ENCODE measurements around the gene NECTIN2. TPM values are rescaled to one million over a fixed set of nuclear protein-coding genes. Genes with fewer than 3 reads are reported as not detected.
"Not testable (repeated sequence)": the region's sequence is repeated elsewhere in the genome, so short reads cannot be mapped to it uniquely, and the experiment has no call there.

The NECTIN2 gene
- total and polyA plus RNA-seq, 2 donors, result 11.2 to 19.5 TPM

- no peak overlapping the region for H3K27ac ChIP-seq (ENCODE audit: low read depth in 1 of 2, low read length in 1 of 2)
- WGBS, result 95% methylated on average over 16 of the region's 16 CpGs
- no peak overlapping the region for H3K4me3 ChIP-seq (ENCODE audit: low read length in 2 of 2)
- no peaks in the 10 kb centered on the region for H3K36me3 ChIP-seq (ENCODE audit: control insufficient read depth in 2 of 2, insufficient read depth in 2 of 2, low read length in 1 of 2)
- H3K27me3 ChIP-seq (ENCODE audit: control insufficient read depth in 2 of 2, insufficient read depth in 1 of 2, low read length in 1 of 2), result no peaks in the 10 kb centered on the region
- H3K4me1 ChIP-seq (ENCODE audit: control insufficient read depth in 2 of 2, insufficient read depth in 2 of 2, low read length in 2 of 2), result peaks cover 7 to 28% of the 10 kb centered on the region in 2 donors
- DNase-seq (ENCODE audit: low read depth in 6 of 9, low spot score in 9 of 9), result no peak
- no peaks in the 10 kb centered on the region for H3K9me3 ChIP-seq (ENCODE audit: control insufficient read depth in 2 of 2, insufficient read depth in 1 of 2, low read length in 1 of 2)
Observed at GRCh38 chr19:44874317-44874716, 28.2 kb downstream of the NECTIN2 start.

- H3K27ac ChIP-seq (ENCODE audit: low read depth in 1 of 2, low read length in 1 of 2), result no peak overlapping the region
- no peaks in the 10 kb centered on the region for H3K36me3 ChIP-seq (ENCODE audit: control insufficient read depth in 2 of 2, insufficient read depth in 2 of 2, low read length in 1 of 2)
- WGBS, result 89% methylated on average over 22 of the region's 22 CpGs
- H3K4me3 ChIP-seq (ENCODE audit: low read length in 2 of 2), result no peak overlapping the region
- no peaks in the 10 kb centered on the region for H3K9me3 ChIP-seq (ENCODE audit: control insufficient read depth in 2 of 2, insufficient read depth in 1 of 2, low read length in 1 of 2)
- peaks cover 7 to 28% of the 10 kb centered on the region in 2 donors for H3K4me1 ChIP-seq (ENCODE audit: control insufficient read depth in 2 of 2, insufficient read depth in 2 of 2, low read length in 2 of 2)
- DNase-seq (ENCODE audit: low read depth in 6 of 9, low spot score in 9 of 9), result no peak
- H3K27me3 ChIP-seq (ENCODE audit: control insufficient read depth in 2 of 2, insufficient read depth in 1 of 2, low read length in 1 of 2), result no peaks in the 10 kb centered on the region
Observed at GRCh38 chr19:44875666-44876451, 29.8 kb downstream of the NECTIN2 start.

GRCh38 chr19:44876930-44877535 lies 30.9 kb downstream of the NECTIN2 start:
- Histone ChIP-seq H3K36me3 (ENCODE audit: control insufficient read depth in 2 of 2, insufficient read depth in 2 of 2, low read length in 1 of 2) (no peaks in the 10 kb centered on the region), H3K4me1 (ENCODE audit: control insufficient read depth in 2 of 2, insufficient read depth in 2 of 2, low read length in 2 of 2) (peaks cover 7 to 28% of the 10 kb centered on the region in 2 donors), H3K9me3 (ENCODE audit: control insufficient read depth in 2 of 2, insufficient read depth in 1 of 2, low read length in 1 of 2) (no peaks in the 10 kb centered on the region), H3K27me3 (ENCODE audit: control insufficient read depth in 2 of 2, insufficient read depth in 1 of 2, low read length in 1 of 2) (no peaks in the 10 kb centered on the region), H3K27ac (ENCODE audit: low read depth in 1 of 2, low read length in 1 of 2) (peak overlapping the region in 1 of 2 donors; percentile 65), H3K4me3 (ENCODE audit: low read length in 2 of 2) (no peak overlapping the region)
- peak in 7 of 9 donors; percentile 28 to 74 (median 42) for DNase-seq (ENCODE audit: low read depth in 6 of 9, low spot score in 9 of 9)
- WGBS, result 18% methylated on average over 5 of the region's 5 CpGs

- H3K9me3 ChIP-seq (ENCODE audit: control insufficient read depth in 2 of 2, insufficient read depth in 1 of 2, low read length in 1 of 2), result no peaks in the 10 kb centered on the region
- no peak for DNase-seq (ENCODE audit: low read depth in 6 of 9, low spot score in 9 of 9)
- H3K27ac ChIP-seq (ENCODE audit: low read depth in 1 of 2, low read length in 1 of 2), result no peak overlapping the region
- WGBS, result 96% methylated on average over 26 of the region's 26 CpGs
- no peaks in the 10 kb centered on the region for H3K27me3 ChIP-seq (ENCODE audit: control insufficient read depth in 2 of 2, insufficient read depth in 1 of 2, low read length in 1 of 2)
- peaks cover 7 to 28% of the 10 kb centered on the region in 2 donors for H3K4me1 ChIP-seq (ENCODE audit: control insufficient read depth in 2 of 2, insufficient read depth in 2 of 2, low read length in 2 of 2)
- no peaks in the 10 kb centered on the region for H3K36me3 ChIP-seq (ENCODE audit: control insufficient read depth in 2 of 2, insufficient read depth in 2 of 2, low read length in 1 of 2)
- no peak overlapping the region for H3K4me3 ChIP-seq (ENCODE audit: low read length in 2 of 2)
Observed at GRCh38 chr19:44878120-44878865, 32.2 kb downstream of the NECTIN2 start.

- H3K9me3 ChIP-seq (ENCODE audit: control insufficient read depth in 2 of 2, insufficient read depth in 1 of 2, low read length in 1 of 2), result no peaks in the 10 kb centered on the region
- peaks cover 7 to 26% of the 10 kb centered on the region in 2 donors for H3K4me1 ChIP-seq (ENCODE audit: control insufficient read depth in 2 of 2, insufficient read depth in 2 of 2, low read length in 2 of 2)
- H3K4me3 ChIP-seq (ENCODE audit: low read length in 2 of 2), result no peak overlapping the region
- no peaks in the 10 kb centered on the region for H3K27me3 ChIP-seq (ENCODE audit: control insufficient read depth in 2 of 2, insufficient read depth in 1 of 2, low read length in 1 of 2)
- no peak for DNase-seq (ENCODE audit: low read depth in 6 of 9, low spot score in 9 of 9)
- no peak overlapping the region for H3K27ac ChIP-seq (ENCODE audit: low read depth in 1 of 2, low read length in 1 of 2)
- no peaks in the 10 kb centered on the region for H3K36me3 ChIP-seq (ENCODE audit: control insufficient read depth in 2 of 2, insufficient read depth in 2 of 2, low read length in 1 of 2)
- WGBS, result 95% methylated on average over 18 of the region's 18 CpGs
Observed at GRCh38 chr19:44879309-44880065, 33.4 kb downstream of the NECTIN2 start.

- DNase-seq (ENCODE audit: low read depth in 6 of 9, low spot score in 9 of 9), result no peak
- H3K4me1 ChIP-seq (ENCODE audit: control insufficient read depth in 2 of 2, insufficient read depth in 2 of 2, low read length in 2 of 2), result peaks cover 6 to 10% of the 10 kb centered on the region in 2 donors
- H3K4me3 ChIP-seq (ENCODE audit: low read length in 2 of 2), result no peak overlapping the region
- H3K9me3 ChIP-seq (ENCODE audit: control insufficient read depth in 2 of 2, insufficient read depth in 1 of 2, low read length in 1 of 2), result no peaks in the 10 kb centered on the region
- 97% methylated on average over 15 of the region's 15 CpGs for WGBS
- no peaks in the 10 kb centered on the region for H3K36me3 ChIP-seq (ENCODE audit: control insufficient read depth in 2 of 2, insufficient read depth in 2 of 2, low read length in 1 of 2)
- H3K27ac ChIP-seq (ENCODE audit: low read depth in 1 of 2, low read length in 1 of 2), result no peak overlapping the region
- no peaks in the 10 kb centered on the region for H3K27me3 ChIP-seq (ENCODE audit: control insufficient read depth in 2 of 2, insufficient read depth in 1 of 2, low read length in 1 of 2)
Observed at GRCh38 chr19:44882063-44882462, 36.0 kb downstream of the NECTIN2 start.

- H3K36me3 ChIP-seq (ENCODE audit: control insufficient read depth in 2 of 2, insufficient read depth in 2 of 2, low read length in 1 of 2); H3K4me1 ChIP-seq (ENCODE audit: control insufficient read depth in 2 of 2, insufficient read depth in 2 of 2, low read length in 2 of 2); H3K9me3 ChIP-seq (ENCODE audit: control insufficient read depth in 2 of 2, insufficient read depth in 1 of 2, low read length in 1 of 2); DNase-seq (ENCODE audit: low read depth in 6 of 9, low spot score in 9 of 9); H3K27ac ChIP-seq (ENCODE audit: low read depth in 1 of 2, low read length in 1 of 2); H3K4me3 ChIP-seq (ENCODE audit: low read length in 2 of 2); H3K27me3 ChIP-seq (ENCODE audit: control insufficient read depth in 2 of 2, insufficient read depth in 1 of 2, low read length in 1 of 2): not testable (repeated sequence)
- WGBS, result 95% methylated on average over 19 of the region's 19 CpGs
Observed at GRCh38 chr19:44882619-44883397, 36.7 kb downstream of the NECTIN2 start.

- no peaks in the 10 kb centered on the region for H3K9me3 ChIP-seq (ENCODE audit: control insufficient read depth in 2 of 2, insufficient read depth in 1 of 2, low read length in 1 of 2)
- H3K36me3 ChIP-seq (ENCODE audit: control insufficient read depth in 2 of 2, insufficient read depth in 2 of 2, low read length in 1 of 2), result no peaks in the 10 kb centered on the region
- DNase-seq (ENCODE audit: low read depth in 6 of 9, low spot score in 9 of 9), result no peak
- 96% methylated on average over 5 of the region's 5 CpGs for WGBS
- H3K4me1 ChIP-seq (ENCODE audit: control insufficient read depth in 2 of 2, insufficient read depth in 2 of 2, low read length in 2 of 2), result no peaks in the 10 kb centered on the region
- H3K27ac ChIP-seq (ENCODE audit: low read depth in 1 of 2, low read length in 1 of 2), result no peak overlapping the region
- no peaks in the 10 kb centered on the region for H3K27me3 ChIP-seq (ENCODE audit: control insufficient read depth in 2 of 2, insufficient read depth in 1 of 2, low read length in 1 of 2)
- H3K4me3 ChIP-seq (ENCODE audit: low read length in 2 of 2), result no peak overlapping the region
Observed at GRCh38 chr19:44883922-44884321, 37.8 kb downstream of the NECTIN2 start.
